Measurements from ENCODE around the gene XRCC4.

DNA sequence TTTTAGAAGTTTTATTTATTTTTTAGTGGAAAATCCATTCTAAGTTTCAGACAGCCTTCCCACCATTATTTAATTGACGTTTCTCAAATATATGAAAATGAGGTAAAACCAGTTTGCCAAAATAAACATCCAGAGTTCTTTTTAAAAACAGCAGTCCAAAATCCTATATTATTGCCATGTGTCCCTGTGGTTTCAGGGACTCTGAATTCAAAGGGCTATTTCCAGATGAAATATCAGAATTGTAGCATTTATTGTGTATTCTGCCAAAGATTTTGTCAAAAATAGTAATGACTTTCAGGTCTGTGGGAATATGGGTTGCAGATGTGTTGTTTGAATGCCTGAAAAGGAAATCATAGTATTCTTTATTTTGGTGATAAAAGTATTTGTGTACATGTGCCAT lies 41.6 kb downstream of the XRCC4 start:
- TF ChIP-seq L3MBTL2 (conservative IDR thresholded peaks at IDR 0.05) (no peak), NFRKB (IDR thresholded peaks at IDR 0.05) (no peak), FOXK2 (IDR thresholded peaks at IDR 0.05) (no peak), SP1 (IDR thresholded peaks at IDR 0.05) (no peak), BHLHE40 (IDR thresholded peaks at IDR 0.05; ENCODE audit: borderline replicate concordance) (no peak), FOXA1 (IDR thresholded peaks at IDR 0.05) (no peak), CTBP1 (IDR thresholded peaks at IDR 0.05; ENCODE audit: borderline replicate concordance) (no peak)
- TF ChIP-seq, protein P1, sequence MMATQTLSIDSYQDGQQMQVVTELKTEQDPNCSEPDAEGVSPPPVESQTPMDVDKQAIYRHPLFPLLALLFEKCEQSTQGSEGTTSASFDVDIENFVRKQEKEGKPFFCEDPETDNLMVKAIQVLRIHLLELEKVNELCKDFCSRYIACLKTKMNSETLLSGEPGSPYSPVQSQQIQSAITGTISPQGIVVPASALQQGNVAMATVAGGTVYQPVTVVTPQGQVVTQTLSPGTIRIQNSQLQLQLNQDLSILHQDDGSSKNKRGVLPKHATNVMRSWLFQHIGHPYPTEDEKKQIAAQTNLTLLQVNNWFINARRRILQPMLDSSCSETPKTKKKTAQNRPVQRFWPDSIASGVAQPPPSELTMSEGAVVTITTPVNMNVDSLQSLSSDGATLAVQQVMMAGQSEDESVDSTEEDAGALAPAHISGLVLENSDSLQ (IDR thresholded peaks at IDR 0.05), result no peak
